ENCODE measurements around the gene ZNF618. TPM values are rescaled to one million over a fixed set of nuclear protein-coding genes. Genes with fewer than 3 reads are reported as not detected.

The ZNF618 gene
- total RNA-seq, 2 donors from 2014 or later = 3.1 to 3.3 TPM

DNA sequence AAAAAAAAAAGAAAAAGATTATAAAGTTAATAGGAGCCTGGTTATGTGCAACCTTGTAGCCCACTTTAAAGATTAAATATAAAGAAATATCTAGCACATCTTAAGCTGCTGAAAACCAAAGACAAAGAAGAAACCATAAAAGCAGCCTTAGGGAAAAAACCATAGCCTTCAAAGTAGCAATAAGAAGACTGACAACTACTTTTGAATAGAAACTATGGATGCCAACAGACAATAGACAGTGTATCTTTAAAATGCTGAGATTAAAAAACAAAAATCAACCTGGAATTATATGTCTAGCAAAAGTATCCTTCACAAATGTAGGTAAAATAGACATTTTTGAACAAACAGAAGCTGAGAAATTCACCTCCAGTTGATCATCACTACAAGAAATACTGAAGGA, 226.4 kb downstream of the ZNF618 start:
- Histone ChIP-seq H3K9me3 (no peaks in the 10 kb centered on the region), H3K27ac (no peak overlapping the region), H3K4me3 (no peak overlapping the region), H3K4me1 (no peaks in the 10 kb centered on the region), H3K27me3 (no peaks in the 10 kb centered on the region), H3K9ac (ENCODE audit: low read depth in 2 of 2, low read length in 2 of 2) (no peak overlapping the region), H3K36me3 (no peaks in the 10 kb centered on the region)
- intact Hi-C loops (cut with DNase I) = no loop called here
- TF ChIP-seq, protein P1, sequence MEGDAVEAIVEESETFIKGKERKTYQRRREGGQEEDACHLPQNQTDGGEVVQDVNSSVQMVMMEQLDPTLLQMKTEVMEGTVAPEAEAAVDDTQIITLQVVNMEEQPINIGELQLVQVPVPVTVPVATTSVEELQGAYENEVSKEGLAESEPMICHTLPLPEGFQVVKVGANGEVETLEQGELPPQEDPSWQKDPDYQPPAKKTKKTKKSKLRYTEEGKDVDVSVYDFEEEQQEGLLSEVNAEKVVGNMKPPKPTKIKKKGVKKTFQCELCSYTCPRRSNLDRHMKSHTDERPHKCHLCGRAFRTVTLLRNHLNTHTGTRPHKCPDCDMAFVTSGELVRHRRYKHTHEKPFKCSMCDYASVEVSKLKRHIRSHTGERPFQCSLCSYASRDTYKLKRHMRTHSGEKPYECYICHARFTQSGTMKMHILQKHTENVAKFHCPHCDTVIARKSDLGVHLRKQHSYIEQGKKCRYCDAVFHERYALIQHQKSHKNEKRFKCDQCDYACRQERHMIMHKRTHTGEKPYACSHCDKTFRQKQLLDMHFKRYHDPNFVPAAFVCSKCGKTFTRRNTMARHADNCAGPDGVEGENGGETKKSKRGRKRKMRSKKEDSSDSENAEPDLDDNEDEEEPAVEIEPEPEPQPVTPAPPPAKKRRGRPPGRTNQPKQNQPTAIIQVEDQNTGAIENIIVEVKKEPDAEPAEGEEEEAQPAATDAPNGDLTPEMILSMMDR (IDR thresholded peaks at IDR 0.05) = no peak
- DNase-seq = no peak

GRCh38 chr9:114105236-114105635, 229.1 kb downstream of the ZNF618 start:
- DNase-seq = no peak
- H3K27me3 ChIP-seq = no peaks in the 10 kb centered on the region

More at GRCh38 chr9:114105236-114105635, 229.1 kb downstream of the ZNF618 start:
- Histone ChIP-seq H3K9ac (ENCODE audit: low read depth in 2 of 2, low read length in 2 of 2) (no peak overlapping the region), H3K4me1 (no peaks in the 10 kb centered on the region), H3K4me3 (no peak overlapping the region), H3K36me3 (no peaks in the 10 kb centered on the region), H3K9me3 (no peaks in the 10 kb centered on the region), H3K27ac (no peak overlapping the region)
- intact Hi-C loops (cut with DNase I) = loop anchor here (5.0 kb wide), 1 partner anchor 182 kb away; no protein-coding TSS in a partner anchor
- TF ChIP-seq, protein P1 (IDR thresholded peaks at IDR 0.05) = no peak

Other genes with a start within 250 kb of the ZNF618 start
- gene AMBP, start 202.0 kb downstream of the ZNF618 start, total RNA-seq = 1 to 10 TPM; 1.5 to 5.7 TPM
- gene KIF12, start 223.0 kb downstream of the ZNF618 start, total RNA-seq = 10 to 100 TPM; 27.2 to 33.8 TPM